Activated CD4-positive, alpha-beta T cell treated with anti-CD3 and anti-CD28 coated beads for 48 hours (primary cell): ENCODE measurements around the gene ADAMTSL3.

ENCODE experiments used
- DNase-seq: peaks from one replicate; pipeline ENCODE4 v3.0.0-alpha.2; 2020

ADAMTSL3 gene

GRCh38 chr15:83655237-83655616, 1.3 kb downstream of the ADAMTSL3 start:
- DNase-seq = no peak

- DNase-seq = no peak
Measured at GRCh38 chr15:83656192-83656591, 2.3 kb downstream of the ADAMTSL3 start.

- no peak for DNase-seq
Measured at GRCh38 chr15:83656943-83657528, 3.1 kb downstream of the ADAMTSL3 start.

- DNase-seq = no peak
Measured at GRCh38 chr15:83657549-83657948, 3.6 kb downstream of the ADAMTSL3 start.

- no peak for DNase-seq
Measured at GRCh38 chr15:83658430-83659416, 4.8 kb downstream of the ADAMTSL3 start.

GRCh38 chr15:83659417-83659812, 5.5 kb downstream of the ADAMTSL3 start:
- DNase-seq = no peak

- DNase-seq = no peak
Measured at GRCh38 chr15:83665480-83665879, 11.6 kb downstream of the ADAMTSL3 start.

- no peak for DNase-seq
Measured at GRCh38 chr15:83670672-83671229, 16.8 kb downstream of the ADAMTSL3 start.

- no peak for DNase-seq
Measured at GRCh38 chr15:83671603-83672002, 17.7 kb downstream of the ADAMTSL3 start.

- no peak for DNase-seq
Measured at GRCh38 chr15:83673385-83673784, 19.5 kb downstream of the ADAMTSL3 start.

- no peak for DNase-seq
Measured at GRCh38 chr15:83682476-83683088, 28.7 kb downstream of the ADAMTSL3 start.

- DNase-seq = no peak
Measured at GRCh38 chr15:83685916-83686332, 32.0 kb downstream of the ADAMTSL3 start.

GRCh38 chr15:83688201-83688600, 34.3 kb downstream of the ADAMTSL3 start:
- DNase-seq = no peak

- DNase-seq = no peak
Measured at GRCh38 chr15:83690676-83691075, 36.8 kb downstream of the ADAMTSL3 start.

GRCh38 chr15:83692746-83693581, 39.0 kb downstream of the ADAMTSL3 start:
- no peak for DNase-seq

GRCh38 chr15:83694015-83694414, 40.1 kb downstream of the ADAMTSL3 start:
- DNase-seq = no peak

GRCh38 chr15:83694536-83694935, 40.6 kb downstream of the ADAMTSL3 start:
- DNase-seq = no peak

GRCh38 chr15:83695246-83695645, 41.3 kb downstream of the ADAMTSL3 start:
- no peak for DNase-seq

GRCh38 chr15:83695901-83696425, 42.0 kb downstream of the ADAMTSL3 start:
- DNase-seq = no peak

GRCh38 chr15:83697716-83698115, 43.8 kb downstream of the ADAMTSL3 start:
- no peak for DNase-seq

- DNase-seq = no peak
Measured at GRCh38 chr15:83698294-83698693, 44.4 kb downstream of the ADAMTSL3 start.

- no peak for DNase-seq
Measured at GRCh38 chr15:83699028-83699427, 45.1 kb downstream of the ADAMTSL3 start.
